Vagina (tissue), 2 donors: ENCODE results near the gene TF.

ENCODE experiments used
- CTCF ChIP-seq, 3 experiments: fragments of 450-650 bp in 2 of 3; fragments of 200-600 bp in 1 of 3; sonication (generic) in 1 of 3; IDR thresholded peaks; one replicate each; pipeline ENCODE4 v1.5.1; 2017 to 2019; ENCODE audit warnings: antibody characterized with exemption in 3 of 3, mild to moderate bottlenecking in 2 of 3, moderate library complexity in 2 of 3
- POLR2A ChIP-seq, 2 donors: fragments of 450-650 bp; IDR thresholded peaks; one replicate each; pipeline ENCODE4 v1.6.1; 2017; ENCODE audit warnings: antibody characterized with exemption in 2 of 2, mild to moderate bottlenecking in 2 of 2, moderate library complexity in 2 of 2

GRCh38 chr3:133745981-133746711, at the start of gene TF:
- no peak for TF ChIP-seq POLR2A (IDR thresholded peaks at IDR 0.05)
- TF ChIP-seq CTCF (IDR thresholded peaks at IDR 0.05), result no peak
